HG03432 (cell line): ENCODE data around the gene AP3D1.

Source experiments
- ATAC-seq: cut with Tn5 transposase; IDR thresholded peaks from one replicate; pipeline ENCODE4 v1.9.1; 2021; ENCODE audit warnings: mild to moderate bottlenecking, moderate library complexity; ENCODE audit not compliant: unreplicated experiment

AP3D1 gene

DNA sequence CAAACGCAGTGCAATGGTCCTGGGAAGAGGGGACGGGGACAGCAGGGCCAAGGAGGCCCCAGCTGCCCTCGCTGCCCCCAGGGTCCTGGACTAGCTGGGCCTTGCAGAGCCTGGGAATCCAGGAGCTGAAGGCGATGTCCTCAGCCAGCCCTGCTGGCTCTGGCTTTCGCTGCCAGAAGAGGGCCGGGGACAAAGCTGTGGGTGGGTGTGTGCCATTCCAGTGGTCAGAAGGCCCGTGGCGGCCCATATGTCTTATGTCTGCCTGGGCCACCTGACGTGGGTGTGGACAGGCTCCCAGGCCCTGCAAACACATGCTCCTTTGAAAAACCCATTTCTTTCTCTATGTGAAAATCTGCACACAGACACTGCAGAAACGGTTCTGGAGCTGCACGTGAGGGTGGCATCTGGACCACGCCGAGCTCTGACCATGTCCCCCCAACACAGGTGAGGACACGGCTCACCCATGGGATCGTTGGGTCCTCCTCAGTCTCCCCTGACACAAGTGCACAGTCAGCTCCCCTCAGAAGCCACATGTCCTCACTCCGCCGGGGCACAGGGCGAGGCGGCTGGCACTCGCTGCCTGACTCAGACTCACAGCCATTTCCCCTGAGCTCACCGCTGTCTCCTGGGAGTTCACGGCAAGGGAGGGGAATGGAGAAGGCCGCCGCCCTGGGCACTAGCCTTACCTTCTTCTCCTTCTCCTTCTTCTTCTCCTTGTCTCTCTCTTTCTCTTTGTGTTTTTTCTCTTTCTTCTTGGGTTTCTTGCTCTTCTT, 37.7 kb downstream of the AP3D1 start:
- no peak for ATAC-seq

DNA sequence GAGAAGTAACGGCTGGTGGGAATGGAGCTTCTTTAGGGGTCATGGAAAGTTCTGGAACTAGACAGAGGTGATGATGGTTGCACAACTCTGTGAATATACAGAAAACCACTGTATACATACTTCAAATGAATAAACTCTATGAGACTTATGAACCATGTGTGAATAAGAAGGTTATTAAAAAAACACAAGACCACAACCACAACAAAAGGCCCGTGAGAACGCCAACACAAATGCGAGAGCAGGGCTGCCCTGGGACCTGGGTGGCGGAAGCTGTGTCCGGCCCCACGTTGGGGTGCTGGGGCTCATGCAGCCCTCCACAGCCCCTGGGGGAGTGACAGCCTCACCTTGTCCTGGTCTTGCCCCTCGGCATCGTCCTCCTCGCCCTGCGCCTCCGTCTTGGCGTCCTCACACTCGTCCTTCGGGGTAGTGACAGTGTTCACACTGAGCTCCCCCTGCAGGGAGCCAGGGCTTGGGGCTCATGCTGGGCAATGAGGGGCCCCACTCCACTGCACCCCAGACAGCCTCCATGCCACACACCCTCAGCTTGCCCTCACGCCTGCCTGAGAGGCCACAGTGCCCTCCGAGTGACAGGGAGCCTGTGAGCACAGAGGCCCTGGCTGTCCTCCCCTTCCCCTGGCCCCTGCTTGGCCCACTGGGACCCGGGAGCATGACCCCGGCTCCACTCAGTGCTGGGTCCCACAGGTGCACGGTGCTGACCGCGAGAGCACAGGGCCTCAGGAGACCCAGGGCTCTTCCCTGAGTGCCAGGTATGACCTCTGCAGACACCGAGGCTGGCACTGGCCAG, 38.6 kb downstream of the AP3D1 start:
- ATAC-seq: no peak

DNA sequence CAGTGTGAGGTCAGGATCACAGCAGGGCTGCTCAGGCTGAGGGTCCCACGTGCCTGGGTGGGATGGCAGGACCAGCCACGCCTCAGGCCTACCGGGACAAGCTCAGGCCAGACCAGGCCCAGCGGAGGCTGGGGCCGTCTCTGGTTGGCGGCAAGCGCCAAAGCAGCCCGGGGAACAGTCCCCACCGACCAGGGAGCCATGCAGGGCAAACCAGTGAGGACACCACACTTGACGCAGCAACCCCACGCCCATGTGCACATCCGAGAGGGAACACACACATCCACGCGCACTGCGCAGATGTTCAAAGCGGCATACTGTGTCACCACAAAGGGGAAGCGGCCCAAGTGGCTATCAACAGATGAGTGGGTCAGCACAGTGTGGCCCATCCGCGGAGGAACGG, 39.5 kb downstream of the AP3D1 start:
- ATAC-seq: no peak

DNA sequence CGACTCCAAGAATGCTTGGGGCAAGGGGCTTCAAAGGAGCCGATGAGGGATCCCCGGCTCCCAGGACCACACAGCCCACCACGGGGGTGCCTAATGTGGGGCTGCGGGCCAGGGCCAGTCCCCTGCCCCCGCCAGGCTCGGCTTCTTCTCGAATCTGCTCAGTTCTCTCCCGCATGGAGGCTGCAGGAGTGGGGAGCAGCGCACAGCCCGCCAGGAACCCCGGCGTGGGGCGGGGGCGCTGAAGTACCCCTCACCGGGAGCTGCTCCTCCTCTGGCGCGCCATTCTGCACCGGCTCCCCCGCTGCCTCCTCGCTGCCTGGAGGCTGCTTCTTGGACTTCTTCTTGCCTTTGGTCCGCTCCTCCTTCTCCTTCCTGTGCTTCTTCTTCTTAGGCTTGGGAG, 39.9 kb downstream of the AP3D1 start:
- ATAC-seq: no peak

DNA sequence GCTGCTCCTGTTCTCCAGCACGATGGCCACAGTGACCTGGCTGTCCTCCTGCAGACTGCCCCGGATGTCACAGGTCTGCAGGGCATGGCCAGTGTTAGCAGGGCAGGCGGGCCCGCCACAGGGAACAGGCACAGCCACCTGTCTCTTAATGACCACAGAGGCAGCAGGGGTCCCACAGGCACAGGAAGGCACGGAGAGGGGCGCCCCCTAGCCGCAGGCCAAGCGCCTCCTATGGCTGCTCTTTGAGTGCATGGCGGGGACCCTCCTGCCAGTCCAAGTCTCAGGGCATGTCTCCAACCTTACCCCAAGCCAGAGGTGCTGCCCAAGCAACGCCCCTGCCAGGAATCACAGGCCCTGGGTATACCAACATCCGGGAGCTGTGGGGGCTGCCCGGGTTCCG, 40.5 kb downstream of the AP3D1 start:
- ATAC-seq: no peak

DNA sequence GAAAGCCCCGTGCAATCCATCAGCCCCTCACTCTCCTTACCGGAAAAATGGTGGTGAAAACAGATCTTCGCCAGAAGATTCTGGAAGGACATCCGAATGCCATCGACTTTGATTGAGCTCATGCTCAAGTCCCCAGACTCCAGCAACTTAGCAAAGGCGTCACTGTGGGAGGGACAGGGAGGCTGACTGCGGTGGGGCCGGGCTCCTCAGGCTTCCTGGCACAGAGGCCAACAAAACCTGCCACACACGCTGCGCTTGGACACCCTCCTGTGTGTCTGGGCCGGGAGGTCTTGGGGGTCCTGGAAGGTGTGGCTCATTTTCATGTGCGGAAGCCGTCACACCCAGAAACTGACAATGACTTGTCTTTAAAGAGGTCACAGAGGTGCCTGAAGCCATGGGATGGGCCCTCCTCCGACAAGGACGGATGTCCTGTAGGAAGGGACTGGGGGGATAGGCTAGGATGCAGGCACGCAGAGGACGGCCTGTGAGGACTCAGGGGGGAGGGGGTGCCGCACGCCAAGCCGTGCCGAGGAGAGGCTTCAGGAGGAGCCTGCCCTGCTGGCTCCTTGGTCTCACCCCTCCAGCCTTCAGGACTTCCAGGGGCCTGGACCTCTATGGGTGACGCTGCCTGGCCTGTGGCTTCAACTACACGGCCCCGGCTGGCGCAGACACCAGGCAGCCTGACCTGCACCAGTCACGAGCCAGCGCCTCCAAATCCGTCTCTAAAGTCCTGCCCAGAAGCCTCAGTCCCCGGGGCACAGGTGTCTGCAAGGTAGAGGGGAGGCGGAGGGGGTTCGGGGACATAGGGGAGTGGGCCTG, 42.1 kb downstream of the AP3D1 start:
- ATAC-seq: no peak

DNA sequence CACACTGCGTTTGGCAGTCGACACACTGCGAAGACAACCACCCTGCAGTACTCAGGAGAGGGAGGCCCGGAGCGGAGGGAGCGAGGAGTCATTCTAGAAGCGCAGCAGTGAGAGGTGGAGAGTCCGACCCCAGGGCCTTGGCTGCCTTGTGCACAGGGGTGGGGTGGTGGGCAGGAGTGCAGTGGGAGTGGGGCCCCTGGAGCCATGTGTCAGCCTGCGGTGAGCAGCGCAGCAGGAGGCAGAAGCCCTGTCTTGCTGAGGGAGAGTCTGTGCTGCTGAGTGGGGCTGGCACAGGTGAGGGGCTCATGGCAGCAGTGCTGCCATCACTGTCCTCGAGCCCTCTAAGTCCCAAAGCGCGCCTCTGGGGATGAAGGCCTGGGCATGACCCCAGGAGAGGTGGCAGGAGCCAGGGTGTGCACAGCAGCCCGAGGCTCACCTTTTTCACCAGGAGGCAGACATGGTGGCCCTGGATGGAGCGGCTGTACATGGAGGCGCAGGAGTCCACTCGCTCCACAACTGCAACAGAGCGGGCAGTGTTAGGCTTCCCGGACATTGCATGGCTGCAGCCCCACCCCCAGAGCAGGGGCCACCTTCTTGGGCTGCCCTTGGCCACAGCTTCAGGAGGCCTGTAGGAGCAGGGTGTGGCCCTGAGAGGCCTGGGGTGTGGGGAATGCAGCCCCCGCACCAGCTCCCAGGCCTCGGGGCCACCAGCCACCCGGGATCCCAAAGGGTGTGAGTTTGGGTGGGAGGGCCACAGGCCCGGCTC, 42.9 kb downstream of the AP3D1 start:
- no peak for ATAC-seq

DNA sequence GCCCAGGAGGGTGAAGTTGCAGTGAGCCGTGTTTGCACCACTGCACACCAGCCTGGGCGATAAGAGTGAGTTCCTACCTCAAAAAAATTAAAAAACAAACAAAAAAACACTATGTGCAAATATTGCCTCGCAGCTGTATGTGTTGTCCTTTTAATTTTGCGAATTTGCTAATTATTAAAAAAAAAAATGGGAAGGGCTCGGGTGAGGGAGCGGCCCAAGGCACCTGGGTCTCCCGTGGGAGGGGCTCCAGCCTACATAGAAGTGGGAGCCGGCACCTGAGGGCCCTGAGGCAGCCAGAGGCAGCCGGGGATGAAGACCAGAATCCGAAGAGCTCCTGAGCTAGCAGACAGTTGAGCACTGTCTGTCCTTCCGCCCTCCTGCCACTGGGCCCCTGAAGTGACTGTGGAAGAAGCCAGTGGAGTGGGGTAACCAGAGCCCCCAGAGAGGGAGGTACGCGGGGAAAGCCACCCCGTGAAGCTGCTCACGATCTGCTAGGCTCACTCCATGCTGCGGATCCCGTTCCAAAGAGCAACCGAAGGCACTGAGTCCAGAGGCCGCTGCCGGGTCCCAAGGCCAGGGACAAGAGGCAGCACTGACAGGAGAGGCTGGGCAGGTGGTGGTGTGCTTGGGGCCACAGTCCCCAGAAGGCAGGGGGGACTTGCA, 48.2 kb downstream of the AP3D1 start:
- no peak for ATAC-seq

DNA sequence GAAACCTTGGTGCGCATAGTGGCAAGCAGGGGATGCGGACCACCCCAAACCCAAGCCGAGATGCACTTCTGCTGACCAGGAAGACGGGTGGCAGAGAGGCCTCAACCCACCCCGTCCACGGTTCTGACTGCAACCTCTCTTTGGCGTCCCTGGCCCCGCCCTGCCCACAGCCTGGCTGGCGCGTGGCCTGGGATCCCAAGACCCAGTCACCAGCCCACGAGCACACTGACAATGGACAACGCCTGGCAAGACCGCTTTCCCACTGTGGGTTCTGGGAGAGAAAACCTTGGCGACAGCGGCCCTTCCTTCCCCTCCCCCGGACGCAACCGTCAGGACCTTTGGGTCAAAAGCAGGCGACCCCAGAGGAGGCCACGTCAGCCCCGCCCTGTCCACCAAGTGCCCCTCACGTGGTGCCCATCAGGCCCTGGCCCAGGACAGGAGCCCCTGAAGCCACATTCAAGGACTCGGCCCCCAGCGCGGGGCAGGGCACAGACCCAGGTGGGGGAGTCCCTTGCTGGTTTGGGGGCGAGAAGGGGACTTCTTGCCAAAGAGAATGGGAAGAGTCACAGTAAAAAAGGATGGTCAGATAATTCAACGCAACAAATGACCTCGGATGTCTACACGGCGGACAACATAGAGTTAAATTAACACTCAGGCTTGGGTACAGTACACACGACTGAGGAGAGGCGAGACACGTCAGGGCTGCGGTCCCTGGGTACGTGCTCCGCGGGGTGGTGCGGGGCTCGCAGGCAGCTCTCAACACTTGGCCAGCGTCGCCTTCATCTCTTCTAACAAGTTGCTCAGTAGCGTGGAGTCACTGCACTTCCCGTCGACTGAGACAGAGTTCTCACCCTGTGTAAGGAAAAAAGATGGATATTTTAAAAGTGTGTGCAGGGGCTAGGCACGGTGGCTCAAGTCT, 49.7 kb downstream of the AP3D1 start:
- ATAC-seq: no peak

DNA sequence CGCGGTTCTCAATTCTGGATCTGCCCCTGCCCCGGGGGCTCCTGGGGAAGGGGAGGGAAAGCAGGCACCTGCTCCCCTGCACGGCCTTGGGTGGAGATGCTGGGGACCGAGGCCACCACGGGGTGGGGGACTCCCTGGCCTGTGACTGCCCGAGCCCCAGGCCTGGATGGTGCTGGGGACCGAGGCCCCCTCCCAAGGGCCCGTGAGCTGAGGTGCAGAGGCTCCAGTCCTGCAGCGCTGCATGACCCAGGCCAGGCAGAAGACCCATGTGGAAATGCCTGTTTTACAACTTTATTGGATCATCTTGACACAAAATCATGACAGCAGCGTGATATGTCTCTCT, 50.7 kb downstream of the AP3D1 start:
- ATAC-seq: no peak

DNA sequence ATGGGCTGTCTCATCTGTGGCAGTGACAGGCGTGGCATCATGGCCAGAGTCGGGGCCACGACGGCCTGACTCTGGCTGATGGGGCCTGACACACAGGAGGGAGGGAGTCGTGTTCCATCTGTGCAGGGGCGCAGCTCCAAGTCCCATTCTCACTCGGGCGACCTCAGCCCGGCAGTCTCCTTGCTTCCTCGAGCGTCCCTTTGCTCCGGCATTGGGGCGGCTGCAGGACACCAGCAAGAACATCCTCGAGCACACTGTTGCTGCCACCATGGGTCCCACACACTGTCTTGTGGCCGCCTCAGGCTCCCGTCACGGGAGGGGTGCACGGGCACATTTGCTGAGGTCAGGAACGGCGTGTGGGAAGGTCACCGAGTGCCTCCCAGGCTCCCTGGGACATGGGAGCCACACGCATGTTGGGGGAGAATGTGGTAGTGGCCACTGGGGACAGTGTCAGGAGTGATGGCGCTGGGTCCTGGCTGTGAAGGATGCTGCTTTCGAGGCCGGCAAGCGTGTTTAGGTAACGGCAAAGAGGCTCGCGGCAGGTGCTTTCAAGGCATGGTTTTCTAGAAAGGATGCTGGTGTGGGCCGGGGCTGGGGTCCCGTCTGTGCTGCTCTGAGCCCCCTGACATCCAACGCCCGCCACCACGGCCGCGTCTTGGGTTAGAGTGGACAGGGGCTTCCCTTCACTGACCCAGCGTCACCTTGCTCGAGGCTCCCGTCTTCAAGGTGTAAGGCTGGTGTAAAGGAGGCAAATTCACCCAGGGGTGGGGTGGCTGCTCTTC, 51.2 kb downstream of the AP3D1 start:
- no peak for ATAC-seq

DNA sequence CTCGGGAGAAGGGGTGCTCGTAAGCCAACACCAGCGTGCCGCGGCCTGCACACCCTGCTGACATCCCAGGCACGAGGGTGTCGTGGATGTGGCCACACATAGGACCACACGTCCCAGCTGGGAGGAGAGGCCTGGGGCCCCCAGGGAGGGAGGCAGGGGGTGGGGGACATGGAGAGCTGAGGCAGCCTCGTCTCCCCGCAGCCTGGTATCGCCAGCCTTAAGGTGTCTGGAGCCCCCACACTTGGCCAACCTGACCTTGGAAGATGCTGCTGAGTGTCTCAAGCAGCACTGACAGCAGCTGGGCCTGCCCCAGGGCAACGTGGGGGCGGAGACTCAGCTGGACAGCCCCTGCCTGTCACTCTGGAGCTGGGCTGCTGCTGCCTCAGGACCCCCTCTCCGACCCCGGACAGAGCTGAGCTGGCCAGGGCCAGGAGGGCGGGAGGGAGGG, 52.3 kb downstream of the AP3D1 start:
- ATAC-seq: no peak

DNA sequence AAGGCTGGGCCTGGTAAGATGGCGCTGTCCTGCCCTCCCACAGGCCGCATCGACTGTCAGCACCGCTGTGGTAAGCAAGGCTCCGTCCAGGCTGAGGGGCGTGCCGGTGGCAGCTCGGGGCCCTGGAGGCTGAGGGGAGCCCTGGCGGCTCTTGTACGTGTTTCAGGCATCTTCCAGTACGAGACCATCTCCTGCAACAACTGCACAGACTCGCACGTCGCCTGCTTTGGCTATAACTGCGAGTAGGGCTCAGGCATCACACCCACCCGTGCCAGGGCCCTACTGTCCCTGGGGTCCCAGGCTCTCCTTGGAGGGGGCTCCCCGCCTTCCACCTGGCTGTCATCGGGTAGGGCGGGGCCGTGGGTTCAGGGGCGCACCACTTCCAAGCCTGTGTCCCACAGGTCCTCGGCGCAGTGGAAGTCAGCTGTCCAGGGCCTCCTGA, 53.5 kb downstream of the AP3D1 start:
- no peak for ATAC-seq

DNA sequence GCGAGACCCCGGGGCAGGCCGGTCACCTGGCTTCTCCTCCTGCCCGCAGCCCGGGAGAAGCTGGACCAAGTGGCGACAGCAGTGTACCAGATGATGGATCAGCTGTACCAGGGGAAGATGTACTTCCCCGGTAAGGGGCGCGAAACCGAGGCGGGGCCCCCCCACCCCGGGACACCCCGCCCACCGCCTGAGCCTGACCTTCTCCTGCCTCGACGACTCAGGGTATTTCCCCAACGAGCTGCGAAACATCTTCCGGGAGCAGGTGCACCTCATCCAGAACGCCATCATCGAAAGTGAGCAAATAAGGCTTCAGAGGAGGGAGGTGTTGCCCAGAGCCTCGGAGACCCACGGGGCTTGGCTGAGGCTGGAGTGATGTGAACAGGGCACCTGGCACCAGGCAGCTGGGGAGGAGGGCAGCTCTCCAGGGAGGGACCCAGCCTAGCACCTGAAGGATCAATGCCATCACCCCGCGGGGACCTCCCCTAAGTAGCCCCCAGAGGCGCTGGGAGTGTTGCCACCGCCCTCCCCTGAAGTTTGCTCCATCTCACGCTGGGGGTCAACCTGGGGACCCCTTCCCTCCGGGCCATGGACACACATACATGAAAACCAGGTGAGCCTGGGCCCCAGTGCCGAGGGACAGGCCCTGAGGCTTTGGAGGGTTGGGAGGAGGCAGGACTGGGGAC, 54.0 kb downstream of the AP3D1 start:
- peak; percentile 0 for ATAC-seq

DNA sequence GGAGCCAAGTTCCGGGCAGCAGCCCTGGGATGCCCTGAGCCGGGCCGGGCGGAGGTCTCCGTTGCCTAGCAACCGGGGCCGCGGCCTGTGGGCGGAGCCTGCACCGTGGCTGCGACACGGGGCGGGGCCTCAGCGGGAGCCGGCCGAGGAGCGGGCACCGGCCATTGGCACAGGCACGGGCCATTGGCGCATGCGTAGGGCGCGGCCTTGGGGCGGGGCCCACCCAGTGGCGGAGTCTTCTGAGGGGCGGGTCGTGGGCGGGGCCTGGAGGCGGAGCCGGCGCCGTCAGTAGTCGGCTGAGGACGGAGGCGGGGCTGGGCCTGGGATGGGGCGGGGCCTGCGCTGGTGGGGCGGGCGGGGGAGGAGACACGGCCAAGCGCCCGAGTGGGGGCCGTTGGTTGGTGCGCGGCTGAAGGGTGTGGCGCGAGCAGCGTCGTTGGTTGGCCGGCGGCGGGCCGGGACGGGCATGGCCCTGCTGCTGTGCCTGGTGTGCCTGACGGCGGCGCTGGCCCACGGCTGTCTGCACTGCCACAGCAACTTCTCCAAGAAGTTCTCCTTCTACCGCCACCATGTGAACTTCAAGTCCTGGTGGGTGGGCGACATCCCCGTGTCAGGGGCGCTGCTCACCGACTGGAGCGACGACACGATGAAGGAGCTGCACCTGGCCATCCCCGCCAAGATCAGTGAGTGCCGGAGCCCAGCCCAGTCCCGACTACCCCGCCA, 54.7 kb downstream of the AP3D1 start, which contains the start of gene IZUMO4:
Gene IZUMO4, plus strand, starts transcription at position 436 of the 723 bp plus-strand sequence. Its CDS starts 31 bp downstream, at position 467.
- ATAC-seq: peak; percentile 64

DNA sequence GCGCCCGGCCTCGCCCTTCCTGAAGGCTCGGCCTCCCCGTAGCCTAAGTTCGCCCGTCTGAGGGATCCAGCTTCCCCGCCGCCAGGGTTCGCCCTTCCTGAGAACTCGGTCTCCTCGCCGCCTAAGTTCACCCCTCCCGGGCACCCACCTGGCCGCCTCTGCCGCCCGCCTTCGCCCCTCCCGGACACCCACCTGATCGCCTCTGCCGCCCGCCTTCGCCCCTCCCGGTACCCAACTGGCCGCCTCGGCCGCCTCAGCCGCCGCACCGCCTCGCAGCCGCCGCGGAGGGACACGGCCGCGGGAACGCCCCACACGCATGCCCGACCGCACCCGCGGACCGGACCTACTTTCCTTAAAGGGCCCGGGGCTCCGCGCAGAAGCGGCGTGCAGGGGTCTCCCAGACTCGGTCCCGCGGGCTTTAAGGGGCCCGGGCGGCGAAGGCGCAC, 55.3 kb downstream of the AP3D1 start, which contains the start of gene MOB3A:
Gene MOB3A, minus strand, starts transcription at position 293 of the 446 bp plus-strand sequence. CDS start 17,766 bp downstream, outside the sequence.
- ATAC-seq: peak; percentile 47
